WERI-Rb-1 (cell line): ENCODE measurements around the gene SNX5.

Experiments used
- DNase-seq: peaks from one replicate; pipeline ENCODE4 v3.0.0-alpha.2; 2020
- H3K27ac ChIP-seq: fragments of 250-450 bp; sonication (Bioruptor Pico); 2 replicates; pipeline ENCODE4 v1.5.1; 2020; ENCODE audit warnings: mild to moderate bottlenecking, moderate library complexity
- H3K27me3 ChIP-seq: fragments of 250-450 bp; sonication (Bioruptor Pico); 2 replicates; pipeline ENCODE4 v1.5.1; 2021; ENCODE audit warnings: mild to moderate bottlenecking, low read depth, moderate library complexity; ENCODE audit not compliant: insufficient read depth, severe bottlenecking
- H3K36me3 ChIP-seq: fragments of 250-450 bp; sonication (Bioruptor Pico); 2 replicates; pipeline ENCODE4 v1.5.1; 2020; ENCODE audit warnings: mild to moderate bottlenecking, moderate library complexity
- H3K4me3 ChIP-seq: 2 replicates; pipeline ENCODE4 v1.5.1; 2011; ENCODE audit warnings: low read depth, mild to moderate bottlenecking, control low read depth, low read length
- H3K9me3 ChIP-seq: fragments of 250-450 bp; sonication (Bioruptor Pico); 2 replicates; pipeline ENCODE4 v1.5.1; 2021; ENCODE audit warnings: mild to moderate bottlenecking, moderate library complexity; ENCODE audit not compliant: severe bottlenecking
- TF ChIP-seq, protein P1 (sequence below): IDR thresholded peaks from 2 replicates; pipeline ENCODE4 v1.5.1; 2011; ENCODE audit warnings: low read depth, mild to moderate bottlenecking, control low read depth, inconsistent platforms, low read length

The SNX5 gene

GRCh38 chr20:17892189-17892938, 76.2 kb downstream of the SNX5 start:
- peaks cover 13% of the 10 kb centered on the region for H3K9me3 ChIP-seq
- no peak overlapping the region for H3K27ac ChIP-seq
- no peak for DNase-seq
- H3K36me3 ChIP-seq = no peaks in the 10 kb centered on the region
- H3K27me3 ChIP-seq = no peaks in the 10 kb centered on the region
- TF ChIP-seq, protein P1, sequence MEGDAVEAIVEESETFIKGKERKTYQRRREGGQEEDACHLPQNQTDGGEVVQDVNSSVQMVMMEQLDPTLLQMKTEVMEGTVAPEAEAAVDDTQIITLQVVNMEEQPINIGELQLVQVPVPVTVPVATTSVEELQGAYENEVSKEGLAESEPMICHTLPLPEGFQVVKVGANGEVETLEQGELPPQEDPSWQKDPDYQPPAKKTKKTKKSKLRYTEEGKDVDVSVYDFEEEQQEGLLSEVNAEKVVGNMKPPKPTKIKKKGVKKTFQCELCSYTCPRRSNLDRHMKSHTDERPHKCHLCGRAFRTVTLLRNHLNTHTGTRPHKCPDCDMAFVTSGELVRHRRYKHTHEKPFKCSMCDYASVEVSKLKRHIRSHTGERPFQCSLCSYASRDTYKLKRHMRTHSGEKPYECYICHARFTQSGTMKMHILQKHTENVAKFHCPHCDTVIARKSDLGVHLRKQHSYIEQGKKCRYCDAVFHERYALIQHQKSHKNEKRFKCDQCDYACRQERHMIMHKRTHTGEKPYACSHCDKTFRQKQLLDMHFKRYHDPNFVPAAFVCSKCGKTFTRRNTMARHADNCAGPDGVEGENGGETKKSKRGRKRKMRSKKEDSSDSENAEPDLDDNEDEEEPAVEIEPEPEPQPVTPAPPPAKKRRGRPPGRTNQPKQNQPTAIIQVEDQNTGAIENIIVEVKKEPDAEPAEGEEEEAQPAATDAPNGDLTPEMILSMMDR = no peak
- H3K4me3 ChIP-seq = no peak overlapping the region
